Stimulated activated CD4-positive, alpha-beta T cell treated with anti-CD3 and anti-CD28 coated beads, Interleukin-2, amount 100 ng/mL, for 24 hours (primary cell): ENCODE results near the gene MYO6.
A peak's percentile ranks its signal among the peaks of the same experiment; 100 is the strongest.
"Not testable (repeated sequence)": the region's sequence is repeated elsewhere in the genome, so short reads cannot be mapped to it uniquely, and the experiment has no call there.

Experiments
- DNase-seq, 2 donors: peaks; one replicate each; pipeline ENCODE4 v3.0.0-alpha.2; 2020

MYO6 gene

DNA sequence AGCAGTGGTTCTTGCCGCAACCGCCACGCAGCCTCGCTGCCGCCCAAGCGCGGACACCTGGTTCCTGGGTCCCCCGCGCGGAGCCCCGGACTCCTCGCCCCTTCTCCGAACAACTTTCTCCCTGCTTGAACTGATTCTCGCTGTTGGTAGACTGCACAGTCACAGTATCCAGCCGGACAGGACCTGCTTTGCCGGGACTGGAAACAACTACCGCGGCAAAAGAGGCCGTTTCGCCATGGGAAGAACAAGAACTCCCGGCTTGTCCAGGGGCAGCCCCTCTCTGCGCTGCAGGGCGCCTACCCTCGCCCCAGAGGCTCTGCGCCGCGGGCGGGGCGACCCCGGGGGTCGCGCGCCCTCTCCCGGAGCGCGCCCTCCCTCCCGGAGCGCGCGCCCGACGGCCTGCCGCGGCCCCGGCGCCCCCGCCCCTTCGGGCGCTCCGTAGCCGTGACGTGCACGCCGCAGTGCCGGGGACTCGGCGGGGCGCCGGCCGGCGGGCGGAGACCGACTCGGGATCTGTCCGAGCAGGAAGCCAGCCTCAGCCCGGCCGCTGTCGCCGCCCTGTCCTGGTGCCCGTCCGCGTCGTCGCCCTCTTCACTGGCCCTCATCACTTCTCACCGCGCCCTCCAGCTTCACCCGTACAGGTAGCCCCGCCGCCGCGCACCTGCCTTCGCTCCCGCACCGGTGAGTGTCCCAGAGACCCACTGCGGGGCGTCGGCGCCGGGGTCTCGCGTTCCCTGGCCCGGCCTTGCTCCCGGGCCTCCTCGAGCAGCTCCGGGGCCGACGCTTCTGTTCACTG lies at the start of gene MYO6:
Gene MYO6, plus strand, starts transcription at position 497 of the 796 bp plus-strand sequence. CDS start 68,309 bp downstream, outside the sequence.
- peak; percentile 24 to 55 for DNase-seq

DNA sequence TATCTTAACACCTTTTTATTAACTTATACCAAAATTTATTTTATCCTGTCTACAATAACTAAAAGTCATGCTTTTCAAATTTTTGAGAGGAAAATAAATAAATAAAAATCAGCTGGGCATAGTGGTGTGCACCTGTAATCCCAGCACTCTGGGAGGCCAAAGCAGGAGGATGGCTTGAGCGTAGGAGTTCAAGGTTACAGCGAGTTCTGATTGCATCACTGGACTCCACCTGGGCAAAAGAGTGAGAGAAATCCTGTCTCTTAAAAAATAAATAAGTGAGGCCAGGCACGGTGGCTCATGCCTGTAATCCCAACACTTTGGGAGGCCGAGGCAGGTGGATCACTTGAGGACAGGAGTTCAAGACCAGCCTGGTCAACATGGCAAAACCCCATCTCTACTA lies 40.7 kb upstream of the MYO6 start:
- not testable (repeated sequence) for DNase-seq

DNA sequence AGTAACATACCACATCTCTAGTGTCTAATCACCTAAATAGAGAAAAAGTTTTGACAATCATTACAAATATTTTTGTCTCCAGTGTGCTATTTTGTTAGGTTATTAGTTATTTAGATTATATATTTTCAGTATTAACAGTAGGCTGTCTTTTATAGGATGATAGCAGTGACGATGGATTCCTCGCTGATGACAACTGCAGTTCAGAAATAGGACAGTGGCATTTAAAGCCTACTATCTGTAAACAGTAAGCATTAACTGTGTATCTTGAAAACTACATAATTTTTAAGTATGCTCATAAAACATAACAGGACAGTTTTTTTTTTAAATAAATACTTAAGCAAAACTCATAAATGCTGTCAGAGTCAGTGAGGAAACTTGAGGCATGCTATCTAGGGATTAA lies 37.9 kb upstream of the MYO6 start:
- no peak for DNase-seq

DNA sequence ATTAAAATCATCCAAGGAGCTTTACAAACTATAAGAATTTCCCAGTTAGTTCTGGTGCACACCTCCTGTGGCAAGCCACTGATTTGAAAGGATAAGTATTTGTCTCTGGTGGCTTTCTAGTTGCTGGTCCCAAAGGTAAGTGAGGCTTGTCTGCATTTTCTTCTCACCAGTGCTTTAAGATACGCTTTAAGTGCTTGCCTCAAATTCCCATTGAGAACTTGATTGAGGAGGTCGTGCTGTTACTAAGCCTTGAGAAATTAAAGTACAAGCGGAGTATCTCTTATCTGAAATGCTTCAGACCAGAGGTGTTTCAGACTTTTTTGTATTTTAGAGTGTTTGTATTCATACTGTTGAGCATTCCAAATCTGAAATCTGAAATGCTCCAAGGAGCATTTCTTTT lies 29.9 kb upstream of the MYO6 start:
- DNase-seq = no peak

- DNase-seq = no peak
These were observed 25.7 kb upstream of the MYO6 start for GRCh38 chr6:75723382-75723781.

DNA sequence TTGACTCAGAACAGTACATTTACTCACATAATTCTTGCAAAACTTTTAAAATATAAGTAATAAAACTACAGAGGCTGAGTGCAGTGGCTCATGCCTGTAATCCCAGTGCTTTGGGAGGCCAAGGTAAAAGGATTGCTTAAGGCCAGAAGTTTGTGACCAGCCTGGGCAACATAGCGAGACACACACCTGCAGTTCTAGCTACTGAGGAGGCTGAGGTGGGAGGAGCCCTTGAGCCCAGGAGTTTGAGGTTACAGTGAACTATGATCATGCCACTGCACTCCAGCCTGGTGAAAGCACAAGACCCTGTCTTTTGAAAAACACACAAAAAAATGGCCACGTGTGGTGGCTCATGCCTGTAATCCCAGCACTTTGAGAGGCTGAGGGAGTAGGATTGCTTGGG lies 21.8 kb upstream of the MYO6 start:
- DNase-seq = no peak

DNA sequence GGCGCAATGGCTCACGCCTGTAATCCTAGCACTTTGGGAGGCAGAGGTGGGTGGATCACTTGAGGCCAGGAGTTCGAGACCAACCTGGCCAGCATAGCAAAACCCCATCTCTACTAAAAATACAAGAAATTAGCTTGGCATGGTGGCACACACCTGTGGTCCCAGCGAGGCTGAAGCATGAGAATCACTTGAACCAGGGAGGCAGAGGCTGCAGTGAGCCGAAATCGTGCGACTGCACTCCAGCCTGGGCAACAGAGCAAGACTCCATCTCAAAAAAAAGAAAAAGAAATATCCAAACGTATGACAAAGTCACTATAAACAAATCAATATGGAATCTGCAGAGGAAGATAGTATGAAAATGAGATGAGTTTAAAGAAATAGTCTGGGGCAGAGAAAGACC lies 18.0 kb upstream of the MYO6 start:
- DNase-seq = not testable (repeated sequence)

- no peak for DNase-seq
These were observed 13.4 kb upstream of the MYO6 start for GRCh38 chr6:75735491-75736186.

GRCh38 chr6:75743971-75744370 lies 5.1 kb upstream of the MYO6 start:
- DNase-seq = no peak

DNA sequence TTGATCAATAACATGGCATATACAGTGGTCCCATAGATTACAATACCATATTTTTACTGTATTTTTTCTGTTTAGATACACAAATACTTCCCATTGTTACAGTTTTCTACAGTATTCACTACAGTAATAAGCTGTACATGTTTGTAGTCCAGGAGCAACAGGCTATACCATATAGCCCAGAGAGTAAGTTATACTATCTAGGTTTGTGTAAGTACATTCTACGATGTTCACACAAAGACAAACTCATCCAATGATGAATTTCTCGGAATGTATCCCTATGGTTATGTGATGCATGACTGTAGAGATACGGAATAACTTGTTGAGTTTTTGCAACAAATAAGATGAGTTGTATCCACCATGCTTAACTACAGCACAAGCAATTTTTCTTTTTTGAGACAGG lies 3.6 kb upstream of the MYO6 start:
- no peak for DNase-seq

- no peak for DNase-seq
These were observed 2.8 kb upstream of the MYO6 start for GRCh38 chr6:75746221-75746620.

- DNase-seq = no peak
These were observed 1.7 kb upstream of the MYO6 start for GRCh38 chr6:75747152-75747992.

GRCh38 chr6:75748003-75748742 lies 866 bp upstream of the MYO6 start:
- DNase-seq = no peak

DNA sequence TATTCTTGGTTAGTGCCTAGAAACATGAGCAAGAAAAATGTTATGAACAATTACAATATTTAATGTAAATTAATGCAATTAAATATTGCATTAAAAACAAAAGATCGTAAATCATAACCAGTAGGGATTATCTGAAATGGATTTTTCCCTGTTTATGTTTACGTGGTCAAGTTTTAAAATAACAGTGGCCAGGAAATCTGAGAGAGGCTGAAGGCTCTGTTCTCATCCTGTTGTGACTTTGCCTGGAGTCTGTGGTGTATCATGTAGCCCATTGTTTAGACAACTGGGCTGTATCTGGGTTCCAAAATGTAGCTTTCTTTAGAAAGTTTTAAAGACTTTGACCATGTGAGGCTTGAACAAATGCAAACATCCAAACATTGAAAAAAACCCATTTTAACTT lies 2.4 kb downstream of the MYO6 start:
- DNase-seq = no peak

- DNase-seq = no peak
These were observed 3.3 kb downstream of the MYO6 start for GRCh38 chr6:75752365-75752764.

- no peak for DNase-seq
These were observed 6.7 kb downstream of the MYO6 start for GRCh38 chr6:75755704-75756103.

DNA sequence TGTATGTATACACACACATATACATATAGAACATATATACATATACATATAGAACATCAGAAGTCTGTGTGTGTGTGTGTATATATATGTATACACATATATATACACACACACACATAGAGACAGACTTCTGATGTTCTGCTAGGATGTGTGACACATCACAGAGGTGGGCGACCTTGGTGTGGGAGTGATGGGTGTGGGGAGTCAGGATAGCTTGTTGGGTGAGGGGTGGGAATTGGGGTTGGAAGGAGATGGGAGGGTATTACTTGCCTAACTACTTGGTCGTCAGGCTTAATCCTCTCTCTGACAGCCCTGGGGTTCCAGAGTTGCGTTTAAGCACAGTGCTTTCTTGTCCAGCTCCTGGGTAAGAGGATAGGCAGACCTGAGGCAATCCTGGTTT lies 8.3 kb downstream of the MYO6 start:
- DNase-seq = no peak

DNA sequence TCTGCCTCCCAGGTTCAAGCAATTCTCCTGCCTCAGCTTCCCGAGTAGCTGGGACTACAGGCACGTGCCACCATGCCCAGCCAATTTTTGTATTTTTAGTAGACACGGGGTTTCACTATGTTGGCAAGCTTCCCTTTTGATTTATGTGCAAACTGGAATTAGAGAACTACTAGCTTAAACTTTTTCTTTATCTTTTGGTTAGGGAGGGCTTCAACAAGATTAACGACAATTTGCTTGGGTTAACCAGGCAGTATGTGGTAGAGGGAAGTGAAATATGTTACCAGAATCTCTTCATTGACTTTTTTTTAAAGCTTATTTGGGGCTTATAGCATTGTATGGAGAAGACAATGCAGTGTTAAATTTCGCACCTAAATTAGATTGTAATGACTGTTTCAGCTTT lies 9.0 kb downstream of the MYO6 start:
- no peak for DNase-seq

DNA sequence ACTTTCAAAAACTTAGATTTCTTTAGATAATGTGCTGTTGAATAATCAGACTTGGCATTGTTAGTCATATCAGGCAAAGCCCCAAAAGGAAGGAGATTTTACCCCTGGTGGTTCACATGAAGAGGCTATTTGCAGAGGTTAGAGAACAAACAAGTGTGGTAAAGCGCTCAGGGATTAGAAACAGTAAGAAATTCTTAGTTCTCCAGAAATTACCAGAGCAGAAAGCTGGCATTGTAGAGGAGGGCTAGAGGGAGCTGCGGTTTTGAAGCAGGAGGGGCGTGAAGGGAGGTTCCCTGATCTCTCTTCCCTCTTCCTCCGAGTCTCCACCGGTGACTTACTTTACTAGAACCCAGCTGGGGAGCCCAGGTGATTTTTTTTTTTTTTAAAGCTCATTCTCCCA lies 10.2 kb downstream of the MYO6 start:
- no peak for DNase-seq

- no peak for DNase-seq
These were observed 11.3 kb downstream of the MYO6 start for GRCh38 chr6:75760320-75760719.

DNA sequence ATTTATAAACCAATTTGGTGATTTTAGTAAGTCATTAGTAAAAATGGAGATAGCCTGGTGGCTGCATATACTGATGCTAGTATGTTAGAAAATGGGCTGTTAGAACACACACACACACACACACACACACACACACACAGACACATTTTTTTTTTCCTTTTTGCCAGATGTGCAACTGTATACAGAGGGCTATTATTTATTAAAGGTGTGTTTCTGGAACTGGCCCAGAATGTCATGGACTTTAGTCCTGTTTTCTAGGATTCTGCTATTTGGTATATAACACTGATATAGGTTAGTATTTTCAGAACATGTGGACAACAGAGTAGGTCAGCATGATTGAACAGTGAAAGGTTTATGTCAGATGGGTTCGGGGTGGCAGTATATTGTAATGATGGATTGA lies 12.4 kb downstream of the MYO6 start:
- no peak for DNase-seq

GRCh38 chr6:75762063-75762462 lies 13.0 kb downstream of the MYO6 start:
- no peak for DNase-seq

DNA sequence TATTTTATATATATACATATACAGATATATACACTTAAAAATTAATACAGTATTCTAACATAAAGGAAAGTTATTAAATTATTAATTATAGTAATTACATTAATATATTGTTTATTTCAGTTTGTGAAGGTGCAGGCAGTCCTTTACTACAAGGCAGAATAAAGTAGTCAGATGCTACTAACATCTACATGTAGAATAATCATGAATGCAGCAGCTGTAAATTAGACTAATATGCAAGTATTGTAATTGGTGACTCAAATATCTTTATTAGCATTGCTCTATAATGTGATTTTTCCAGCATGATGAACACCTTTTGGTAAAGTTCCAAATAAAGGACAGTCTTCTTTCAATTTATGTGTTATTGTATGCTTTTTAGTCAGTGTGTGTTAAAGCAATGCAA lies 17.3 kb downstream of the MYO6 start:
- no peak for DNase-seq
